HAP-1 (cell line): ENCODE measurements around the gene B4GAT1.
"Not testable (repeated sequence)": the region's sequence is repeated elsewhere in the genome, so short reads cannot be mapped to it uniquely, and the experiment has no call there.

Experiments used
- DNase-seq, 2 experiments: peaks; one replicate each; pipeline ENCODE4 v3.0.0-alpha.2; 2016 to 2020; ENCODE audit warnings: low spot score in 2 of 2
- H3K27me3 ChIP-seq: fragments of 250-450 bp; sonication (Bioruptor Pico); 2 replicates; pipeline ENCODE4 v1.5.1; 2020; ENCODE audit warnings: low read depth, mild to moderate bottlenecking, moderate library complexity
- H3K36me3 ChIP-seq: fragments of 250-450 bp; sonication (Bioruptor Pico); replicated peaks from 2 replicates; pipeline ENCODE4 v1.5.1; 2020; ENCODE audit warnings: mild to moderate bottlenecking
- H3K4me1 ChIP-seq: fragments of 250-450 bp; sonication (Bioruptor Pico); 2 replicates; pipeline ENCODE4 v1.5.1; 2020; ENCODE audit warnings: mild to moderate bottlenecking
- H3K4me3 ChIP-seq: fragments of 250-450 bp; sonication (Bioruptor Pico); 2 replicates; pipeline ENCODE4 v1.5.1; 2020; ENCODE audit warnings: mild to moderate bottlenecking, moderate library complexity
- H3K9me3 ChIP-seq: fragments of 250-450 bp; sonication (Bioruptor Pico); 2 replicates; pipeline ENCODE4 v1.5.1; 2020; ENCODE audit warnings: mild to moderate bottlenecking, moderate library complexity
- in situ Hi-C: fragments of 300-500 bp; cut with MboI; formaldehyde crosslinking; loops from 3 replicates; pipeline ENCODE4 v1.14.3; 2020; ENCODE audit warnings: low sequenced_read_pairs, inconsistent platforms, mixed read lengths

B4GAT1 gene

GRCh38 chr11:66315921-66316811 lies 31.3 kb downstream of the B4GAT1 start:
- no peak for DNase-seq
- in situ Hi-C loops = no loop called here
- Histone ChIP-seq H3K27me3 (no peaks in the 10 kb centered on the region), H3K9me3 (no peaks in the 10 kb centered on the region; the same call in 1 of the 2 replicates), H3K36me3 (no peaks in the 10 kb centered on the region), H3K4me1 (peaks cover 8% of the 10 kb centered on the region), H3K4me3 (no peak overlapping the region)

DNA sequence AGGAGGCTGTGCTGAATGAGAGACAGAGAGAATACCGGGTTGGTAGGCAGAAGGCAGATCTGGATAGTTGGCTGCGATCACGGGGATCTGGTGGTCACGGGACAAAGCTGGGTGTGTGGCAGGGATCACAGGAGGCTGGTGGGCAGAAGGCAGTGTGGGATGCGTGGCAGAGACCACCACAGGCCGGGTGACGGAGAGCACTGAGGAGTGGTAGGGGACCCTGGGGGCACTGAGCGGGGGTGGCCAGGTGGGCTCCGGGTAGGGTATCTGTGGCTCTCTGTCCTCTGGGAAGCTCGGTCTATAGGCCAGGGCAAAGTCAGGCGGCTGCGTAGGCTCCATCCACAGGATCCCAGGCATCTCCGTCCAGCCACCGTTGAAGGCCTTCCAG lies 31.9 kb downstream of the B4GAT1 start:
- Histone ChIP-seq H3K4me3 (no peak overlapping the region), H3K4me1 (peaks cover 8% of the 10 kb centered on the region), H3K36me3 (no peaks in the 10 kb centered on the region), H3K27me3 (no peaks in the 10 kb centered on the region), H3K9me3 (no peaks in the 10 kb centered on the region; the same call in 1 of the 2 replicates)
- in situ Hi-C loops = no loop called here
- no peak for DNase-seq

- H3K4me3 ChIP-seq = no peak overlapping the region
- in situ Hi-C loops = no loop called here
- H3K9me3 ChIP-seq = no peaks in the 10 kb centered on the region; the same call in 1 of the 2 replicates
- H3K36me3 ChIP-seq = no peaks in the 10 kb centered on the region
- no peak for DNase-seq
- H3K4me1 ChIP-seq = peaks cover 8% of the 10 kb centered on the region
- no peaks in the 10 kb centered on the region for H3K27me3 ChIP-seq
Observed at GRCh38 chr11:66314561-66315497, 32.6 kb downstream of the B4GAT1 start.

DNA sequence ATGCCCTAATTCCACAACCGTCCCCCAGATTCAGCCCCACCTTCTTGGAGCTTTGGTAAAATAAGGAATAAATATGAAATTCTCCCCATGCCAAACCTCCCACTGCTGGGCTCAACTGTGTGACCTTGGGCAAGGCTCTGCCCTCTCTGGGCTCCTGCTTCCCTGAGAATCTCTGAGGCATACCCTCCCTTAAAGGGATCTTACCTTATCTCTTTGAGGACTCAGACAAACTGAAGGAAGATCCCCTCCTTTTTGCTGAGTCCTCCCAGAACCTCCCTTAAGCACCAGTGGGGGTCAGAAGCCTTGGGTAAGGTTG lies 33.3 kb downstream of the B4GAT1 start:
- Histone ChIP-seq H3K4me3 (no peak overlapping the region), H3K4me1 (peaks cover 8% of the 10 kb centered on the region), H3K9me3 (no peaks in the 10 kb centered on the region; the same call in 1 of the 2 replicates), H3K27me3 (no peaks in the 10 kb centered on the region), H3K36me3 (no peaks in the 10 kb centered on the region)
- in situ Hi-C loops = no loop called here
- no peak for DNase-seq

- Histone ChIP-seq H3K27me3 (no peaks in the 10 kb centered on the region), H3K4me3 (peak overlapping the region; percentile 7), H3K4me1 (peaks cover 8% of the 10 kb centered on the region), H3K9me3 (no peaks in the 10 kb centered on the region), H3K36me3 (no peaks in the 10 kb centered on the region)
- in situ Hi-C loops = no loop called here
- DNase-seq = no peak
Observed at GRCh38 chr11:66313321-66314185, 33.9 kb downstream of the B4GAT1 start.

GRCh38 chr11:66312549-66313320 lies 34.7 kb downstream of the B4GAT1 start:
- Histone ChIP-seq H3K27me3 (no peaks in the 10 kb centered on the region), H3K9me3 (no peaks in the 10 kb centered on the region), H3K4me3 (peak overlapping the region; percentile 47), H3K36me3 (no peaks in the 10 kb centered on the region), H3K4me1 (peaks cover 8% of the 10 kb centered on the region)
- in situ Hi-C loops = no loop called here
- peak; percentile 94 to 100 for DNase-seq

GRCh38 chr11:66311965-66312548 lies 35.4 kb downstream of the B4GAT1 start:
- Histone ChIP-seq H3K4me3 (peak overlapping the region; percentile 47), H3K27me3 (no peaks in the 10 kb centered on the region), H3K36me3 (no peaks in the 10 kb centered on the region), H3K4me1 (peaks cover 8% of the 10 kb centered on the region), H3K9me3 (no peaks in the 10 kb centered on the region)
- DNase-seq = peak; percentile 92 to 96
- in situ Hi-C loops = no loop called here

DNA sequence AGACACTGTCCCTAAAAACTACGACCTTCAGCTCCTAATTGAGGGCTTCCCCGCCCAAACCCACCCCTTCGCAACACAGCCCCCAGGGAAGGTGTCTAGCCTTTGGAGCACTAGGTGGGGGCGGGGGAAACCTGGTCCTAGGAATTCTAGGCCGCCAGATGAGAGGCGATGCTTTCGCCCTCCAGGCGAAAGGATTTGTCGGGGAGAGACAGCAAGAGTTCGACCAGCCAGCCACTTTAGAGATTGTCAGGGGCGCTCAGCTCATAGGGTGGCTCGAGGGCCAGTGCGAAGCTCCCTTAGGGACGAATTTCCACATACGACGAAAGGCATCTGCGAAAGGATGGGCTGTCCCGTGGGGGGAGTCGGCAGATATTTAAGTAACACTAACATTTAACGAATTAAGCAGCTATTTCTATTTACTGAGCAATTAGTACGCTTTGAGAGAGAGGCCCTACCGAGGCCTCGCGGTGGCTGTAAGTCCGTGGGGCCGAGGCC lies 35.9 kb downstream of the B4GAT1 start:
- DNase-seq = no peak
- no peaks in the 10 kb centered on the region for H3K36me3 ChIP-seq
- H3K4me3 ChIP-seq = peak overlapping the region; percentile 47
- in situ Hi-C loops = no loop called here
- H3K9me3 ChIP-seq = no peaks in the 10 kb centered on the region
- H3K27me3 ChIP-seq = no peaks in the 10 kb centered on the region
- peaks cover 8% of the 10 kb centered on the region for H3K4me1 ChIP-seq

- H3K4me1 ChIP-seq, in situ Hi-C loops, H3K27me3 ChIP-seq, H3K36me3 ChIP-seq, DNase-seq, H3K4me3 ChIP-seq, H3K9me3 ChIP-seq: not testable (repeated sequence)
Observed at GRCh38 chr11:66310803-66311440, 36.5 kb downstream of the B4GAT1 start.

DNA sequence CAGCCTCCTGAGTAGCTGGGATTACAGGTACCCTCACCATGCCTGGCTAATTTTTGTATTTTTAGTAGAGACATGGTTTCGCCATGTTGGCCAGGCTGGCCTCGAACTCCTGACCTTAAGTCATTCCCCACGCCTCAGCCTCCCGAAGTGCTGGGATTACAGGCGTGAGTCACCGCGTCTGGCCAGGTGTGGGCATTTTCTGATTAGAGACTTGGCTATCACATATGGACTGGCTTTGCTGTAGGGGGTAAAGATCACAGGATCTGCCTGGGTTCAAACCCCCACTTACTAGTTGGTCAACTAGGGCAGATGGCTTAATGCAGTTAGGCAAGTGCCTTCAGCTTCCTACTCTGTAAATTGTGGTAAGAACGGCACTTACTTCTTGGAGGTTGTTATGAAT lies 37.1 kb downstream of the B4GAT1 start:
- H3K36me3 ChIP-seq = no peaks in the 10 kb centered on the region
- no peak overlapping the region for H3K4me3 ChIP-seq
- DNase-seq = no peak
- H3K27me3 ChIP-seq = no peaks in the 10 kb centered on the region
- in situ Hi-C loops = no loop called here
- peaks cover 8% of the 10 kb centered on the region for H3K4me1 ChIP-seq
- H3K9me3 ChIP-seq = no peaks in the 10 kb centered on the region

GRCh38 chr11:66309475-66309874 lies 38.0 kb downstream of the B4GAT1 start:
- Histone ChIP-seq H3K4me3 (no peak overlapping the region), H3K27me3 (no peaks in the 10 kb centered on the region), H3K36me3 (no peaks in the 10 kb centered on the region), H3K9me3 (no peaks in the 10 kb centered on the region), H3K4me1 (peaks cover 8% of the 10 kb centered on the region)
- DNase-seq = no peak
- in situ Hi-C loops = no loop called here

DNA sequence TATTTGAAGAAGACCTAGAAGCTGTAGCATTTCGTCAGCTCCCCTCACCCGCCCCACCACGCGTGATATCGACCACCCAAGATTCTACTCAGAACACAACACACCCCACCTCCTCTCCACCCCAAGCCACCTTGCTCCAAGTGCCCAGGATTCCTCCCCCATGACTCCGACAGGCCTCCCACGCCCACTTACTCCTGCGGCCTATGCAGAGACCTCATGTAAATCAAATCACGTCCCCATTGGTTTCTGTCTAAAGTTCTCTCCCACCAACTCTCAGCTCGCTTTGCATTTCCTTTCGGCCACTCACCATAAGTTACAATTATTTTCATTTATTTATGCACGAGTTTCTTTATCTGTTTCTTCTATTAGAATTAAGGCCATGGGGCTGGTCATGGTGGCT lies 44.8 kb downstream of the B4GAT1 start:
- no peaks in the 10 kb centered on the region for H3K27me3 ChIP-seq
- H3K9me3 ChIP-seq = no peaks in the 10 kb centered on the region
- no peaks in the 10 kb centered on the region for H3K36me3 ChIP-seq
- no peak for DNase-seq
- in situ Hi-C loops = no loop called here
- no peaks in the 10 kb centered on the region for H3K4me1 ChIP-seq
- no peak overlapping the region for H3K4me3 ChIP-seq
